NCI-H774 (cell line): ENCODE data around the gene ACTRT2.

Experiments
- DNase-seq: peaks from one replicate; lab custom pipeline; 2025; lab: John Stamatoyannopoulos, UW

ACTRT2 gene

DNA sequence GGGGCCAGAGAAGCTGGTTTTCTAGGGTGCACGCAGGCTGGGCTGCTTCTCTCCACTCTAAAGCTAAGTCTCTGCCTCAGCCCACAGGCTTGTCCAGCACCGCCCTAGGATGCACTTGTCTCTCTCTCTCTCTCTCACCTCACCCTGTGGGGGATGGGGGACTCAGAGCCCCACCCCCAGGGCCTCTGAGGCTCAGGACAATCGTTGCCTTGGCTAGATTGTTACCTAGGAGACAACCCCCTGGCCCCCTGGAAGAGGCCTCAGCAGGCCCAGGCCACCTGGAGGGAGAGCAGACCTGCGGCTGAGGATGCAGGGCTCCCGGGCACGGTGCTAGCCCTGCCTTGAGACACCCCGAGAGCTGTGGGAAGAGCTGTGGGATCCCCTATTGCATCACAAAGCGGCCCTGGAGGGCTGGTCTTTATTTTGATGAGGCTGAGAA, at the start of gene ACTRT2:
ACTRT2 (plus strand) TSS at position 235 of the 439 bp plus-strand sequence. CDS start 220 bp downstream, outside the sequence.
- DNase-seq = no peak

DNA sequence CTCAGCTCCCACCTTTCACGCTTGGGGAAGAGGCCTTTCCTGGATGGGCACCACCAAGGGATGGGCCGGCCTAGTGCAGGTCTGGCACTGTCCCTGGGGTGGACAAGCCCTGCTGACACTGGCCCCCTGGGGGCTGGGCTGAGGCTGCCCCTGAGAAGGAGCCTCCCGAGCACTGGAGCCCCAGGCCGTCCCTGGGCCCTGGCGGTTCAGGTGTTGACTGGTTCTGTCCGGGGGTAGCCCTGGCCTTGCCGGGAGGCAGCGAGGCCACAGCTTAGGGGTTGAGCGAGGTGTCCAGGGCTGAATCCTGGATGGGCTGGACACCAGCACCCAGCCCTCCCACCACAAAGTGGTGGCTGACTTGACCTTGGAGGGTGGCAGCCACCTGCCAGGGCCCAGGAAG, 49.7 kb upstream of the ACTRT2 start:
- no peak for DNase-seq

DNA sequence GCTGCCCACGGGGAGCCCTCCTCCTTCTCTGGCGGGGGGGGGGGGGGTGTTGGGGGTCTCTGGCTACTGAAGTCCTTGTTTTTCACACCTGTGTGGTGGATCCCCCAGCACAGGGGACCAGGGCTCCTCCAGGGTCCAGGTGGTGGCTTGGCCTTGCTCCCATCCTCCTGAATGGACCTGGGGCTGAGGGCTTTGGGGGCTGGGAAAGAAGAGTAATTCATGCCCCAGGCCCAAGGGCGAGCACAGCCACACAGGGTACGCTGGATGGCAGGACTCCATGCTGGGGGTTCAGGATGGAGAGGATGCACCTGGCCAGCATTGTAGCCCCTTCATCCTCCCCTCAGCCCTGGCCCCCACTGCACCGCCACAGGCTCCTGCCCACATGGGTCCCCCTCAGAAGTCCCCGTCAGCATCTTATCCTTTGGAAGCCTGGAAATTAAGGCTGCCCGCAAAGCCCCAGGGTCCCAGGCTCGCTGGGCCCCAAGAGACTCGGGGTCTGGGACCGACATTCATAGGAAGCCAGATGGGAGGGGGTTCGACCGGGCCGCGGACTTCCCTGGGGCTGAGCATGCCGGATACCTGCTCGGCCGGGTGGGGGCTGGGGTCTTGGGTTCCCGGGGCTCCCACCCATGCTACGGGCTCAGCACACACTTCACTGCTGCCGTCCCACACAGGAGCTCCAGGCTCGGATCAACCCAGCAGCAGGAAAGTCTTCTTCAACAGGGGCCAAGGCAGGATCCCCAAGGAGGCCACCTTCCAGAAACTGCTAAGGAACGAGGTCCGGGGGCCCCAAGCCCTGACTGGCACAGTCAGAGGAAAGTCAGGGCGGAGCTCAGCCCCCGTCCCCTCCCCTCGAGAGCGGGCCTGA, 49.0 kb upstream of the ACTRT2 start:
- no peak for DNase-seq

DNA sequence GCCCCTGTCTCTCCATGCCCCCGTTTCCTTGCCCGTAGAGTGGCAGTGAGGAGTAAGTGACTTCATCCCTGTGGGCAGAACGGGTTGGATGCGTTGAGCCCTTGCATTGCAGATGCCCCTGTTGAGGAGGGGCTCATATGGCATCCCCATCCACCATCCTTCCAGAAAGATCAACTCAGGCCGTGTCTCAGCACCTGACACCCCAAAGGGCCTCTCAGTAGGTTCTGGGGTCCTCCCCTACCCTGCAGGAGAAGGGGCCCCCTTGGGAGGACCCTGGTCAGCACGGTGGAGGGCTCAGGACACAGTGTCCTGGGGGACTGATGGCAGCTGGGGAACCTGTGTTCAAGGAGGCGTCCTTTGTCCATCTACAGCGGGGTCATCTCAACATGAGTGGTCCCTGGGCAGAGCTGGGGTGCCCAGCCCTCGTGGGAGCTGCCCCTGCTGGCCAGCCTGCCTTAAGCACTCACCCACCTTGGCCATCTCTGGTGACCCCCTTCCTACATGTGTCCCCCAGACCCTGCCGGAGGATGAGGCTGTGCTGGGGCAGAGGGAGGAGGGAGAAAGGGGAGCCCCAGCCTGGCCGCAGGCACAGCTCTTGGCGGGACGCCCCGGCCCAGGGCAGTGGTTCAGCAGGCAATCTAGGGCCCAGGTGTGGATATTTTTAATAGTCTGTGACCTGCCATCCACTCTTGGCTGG, 48.2 kb upstream of the ACTRT2 start:
- no peak for DNase-seq

DNA sequence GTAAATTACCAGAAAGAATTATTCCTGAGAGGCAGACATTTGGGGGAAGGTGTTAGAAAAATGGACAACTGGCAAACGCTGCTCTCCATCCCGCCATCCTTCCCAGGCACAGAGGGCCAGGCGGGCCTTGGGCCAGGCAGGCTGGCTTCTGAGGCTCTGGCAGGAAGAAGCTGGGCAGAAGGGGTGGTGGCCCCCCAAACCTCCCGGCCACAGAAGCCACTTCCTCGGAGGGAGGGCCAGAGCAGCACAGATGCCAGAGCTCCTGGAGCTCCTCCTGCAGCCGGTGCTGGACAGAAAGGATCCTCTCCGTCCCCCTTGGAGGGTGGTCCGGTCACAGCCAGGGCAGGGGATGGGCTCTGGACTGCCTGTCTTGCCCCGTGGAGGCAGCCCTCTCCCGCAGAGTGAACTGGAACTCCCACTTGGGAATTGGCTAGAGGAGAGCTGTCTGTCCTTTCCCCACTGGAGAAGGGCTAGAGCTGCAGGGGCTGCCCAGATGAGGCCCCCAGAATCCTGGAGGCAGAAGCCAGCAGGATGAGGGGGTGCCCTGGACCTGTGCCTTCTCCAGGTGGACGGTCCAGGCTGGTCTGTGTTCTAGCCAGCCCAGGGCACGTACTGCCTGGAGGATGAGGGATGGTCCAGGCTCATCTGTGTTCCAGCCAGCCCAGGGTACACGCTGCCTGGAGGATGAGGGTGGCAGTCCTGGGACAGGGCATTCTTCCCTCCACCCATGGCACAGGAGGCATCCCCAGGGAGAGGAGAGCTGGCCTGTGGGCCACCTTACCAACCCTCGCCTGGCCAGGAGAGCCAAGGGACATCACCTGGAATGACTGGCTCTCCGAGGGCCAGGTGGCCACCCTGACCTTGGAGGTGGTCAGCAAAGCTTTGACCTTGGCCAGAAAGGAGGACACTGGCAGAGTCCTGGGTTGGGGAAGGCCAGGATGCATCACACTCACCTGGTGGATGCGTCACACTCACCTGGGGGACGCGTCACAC, 47.4 kb upstream of the ACTRT2 start:
- no peak for DNase-seq

- no peak for DNase-seq
Measured at GRCh38 chr1:2974701-2975301, 46.5 kb upstream of the ACTRT2 start.

DNA sequence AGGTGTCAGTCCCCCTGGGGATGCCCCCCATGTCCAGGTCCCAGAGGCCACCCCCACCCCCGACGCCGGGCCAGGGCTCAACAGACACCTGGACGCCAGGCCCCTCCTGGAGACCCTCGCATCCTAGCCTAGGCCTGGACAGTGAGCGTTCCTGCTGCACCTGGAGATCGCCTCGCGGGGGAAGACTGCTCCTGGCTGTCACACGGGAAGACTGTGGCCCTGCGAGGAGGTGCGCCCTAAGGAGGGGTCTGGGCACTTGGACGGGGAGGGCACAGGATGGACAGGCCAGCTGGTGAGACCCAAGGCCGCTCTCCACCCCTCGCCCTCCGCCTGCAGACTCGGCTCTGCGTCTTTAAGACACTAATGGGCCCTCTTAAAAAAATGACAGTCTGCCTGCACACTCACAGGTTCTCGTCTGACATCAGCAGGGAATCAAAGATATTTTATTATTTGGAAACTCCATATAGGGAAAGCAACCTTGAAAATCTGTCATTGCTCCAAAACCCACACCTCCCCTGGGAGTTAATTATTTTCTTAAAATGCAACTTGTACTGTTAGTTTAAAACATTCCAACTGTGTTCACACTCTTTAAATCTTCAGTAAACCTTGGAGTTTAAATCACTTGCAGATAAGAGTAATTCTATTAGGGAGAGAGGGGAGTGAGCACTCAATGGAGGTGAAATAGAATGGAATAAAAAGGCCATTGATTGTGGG, 45.6 kb upstream of the ACTRT2 start:
- no peak for DNase-seq

DNA sequence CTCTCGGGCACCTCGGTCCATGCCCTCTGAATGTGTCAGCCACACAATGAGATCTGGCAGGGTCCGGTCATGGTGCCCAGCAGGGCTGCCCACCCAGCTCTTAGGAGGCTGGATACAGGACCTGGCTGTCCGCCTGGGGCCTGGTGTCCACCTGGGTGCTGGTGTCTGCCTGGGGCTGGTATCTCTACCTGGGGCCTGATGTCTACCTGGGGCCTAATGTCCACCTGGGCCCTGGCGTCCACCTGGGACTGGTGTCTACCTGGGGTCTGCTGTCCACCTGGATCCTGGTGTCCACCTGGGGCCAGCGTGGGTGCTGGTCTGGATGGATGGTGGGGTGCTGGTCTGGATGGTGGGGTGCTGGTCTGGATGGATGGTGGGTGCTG, 45.1 kb upstream of the ACTRT2 start:
- no peak for DNase-seq

- no peak for DNase-seq
Measured at GRCh38 chr1:2977886-2978611, 43.2 kb upstream of the ACTRT2 start.

DNA sequence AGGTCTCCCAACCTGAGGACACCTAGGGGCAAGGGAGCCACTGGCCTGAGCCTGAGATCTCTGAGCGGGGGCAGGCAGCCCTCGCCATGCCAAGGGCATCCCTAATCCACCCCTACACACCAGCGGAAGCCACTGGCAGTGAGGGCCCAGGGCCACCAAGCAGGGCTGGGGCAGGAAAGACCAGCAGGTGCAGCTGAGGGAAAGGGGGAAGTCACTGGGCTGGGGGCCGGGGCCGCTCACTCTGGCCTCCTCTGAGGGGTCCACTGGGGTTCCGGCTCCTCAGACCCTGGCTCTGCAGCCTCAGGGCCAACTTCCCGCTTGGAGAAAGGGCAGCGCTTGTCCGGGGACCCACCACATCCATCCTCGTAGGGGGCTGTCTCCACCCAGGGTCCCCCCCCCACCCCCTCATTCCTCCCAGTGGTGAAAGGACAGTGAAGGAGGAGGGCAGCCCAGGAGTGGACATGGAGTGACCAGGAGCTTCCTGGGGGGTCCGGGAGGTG, 42.5 kb upstream of the ACTRT2 start:
- no peak for DNase-seq

DNA sequence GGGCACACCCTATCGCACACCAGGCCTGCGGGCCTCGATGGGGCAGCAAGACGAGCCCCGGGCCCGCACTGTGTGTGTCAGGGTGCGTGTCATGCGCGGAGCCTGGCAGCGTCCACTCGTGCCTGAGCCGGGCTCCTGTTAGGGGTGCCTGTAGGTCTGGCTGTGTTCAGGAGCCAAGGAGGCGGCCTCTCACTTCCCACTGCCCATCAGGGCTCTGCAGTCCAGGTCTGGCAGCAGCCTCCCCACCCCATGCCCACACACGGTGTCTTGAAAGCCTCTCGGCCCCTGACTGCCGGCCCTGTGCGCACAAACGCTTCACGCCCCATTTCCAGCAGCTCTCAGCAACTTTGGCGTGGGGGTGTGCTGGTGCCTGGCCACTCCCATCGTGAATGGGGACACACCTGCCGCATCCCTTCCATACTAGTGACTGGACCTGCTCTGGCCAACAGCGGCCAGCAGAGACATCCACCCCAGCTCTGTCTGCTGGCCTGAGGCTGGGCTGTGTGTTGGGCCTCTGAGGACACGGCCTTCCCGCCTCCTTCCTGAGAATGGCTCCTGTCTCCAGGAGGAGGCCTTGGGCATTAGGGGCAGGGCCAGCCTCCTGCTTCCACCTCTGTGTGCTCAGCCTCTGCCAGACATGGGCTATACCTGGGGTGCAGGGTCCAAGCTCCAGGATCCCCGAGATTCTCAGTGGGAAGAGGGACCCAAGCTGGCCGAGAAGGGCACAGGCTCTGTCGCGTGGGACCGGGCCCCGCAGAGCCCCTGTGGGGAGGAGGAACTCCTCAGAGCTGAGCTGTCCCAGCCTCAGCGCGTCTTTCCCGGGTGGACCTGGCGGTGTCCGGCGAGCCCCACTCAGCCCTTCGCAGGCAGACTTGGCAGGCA, 41.8 kb upstream of the ACTRT2 start:
- no peak for DNase-seq

- DNase-seq = no peak
Measured at GRCh38 chr1:2980073-2980791, 41.0 kb upstream of the ACTRT2 start.

DNA sequence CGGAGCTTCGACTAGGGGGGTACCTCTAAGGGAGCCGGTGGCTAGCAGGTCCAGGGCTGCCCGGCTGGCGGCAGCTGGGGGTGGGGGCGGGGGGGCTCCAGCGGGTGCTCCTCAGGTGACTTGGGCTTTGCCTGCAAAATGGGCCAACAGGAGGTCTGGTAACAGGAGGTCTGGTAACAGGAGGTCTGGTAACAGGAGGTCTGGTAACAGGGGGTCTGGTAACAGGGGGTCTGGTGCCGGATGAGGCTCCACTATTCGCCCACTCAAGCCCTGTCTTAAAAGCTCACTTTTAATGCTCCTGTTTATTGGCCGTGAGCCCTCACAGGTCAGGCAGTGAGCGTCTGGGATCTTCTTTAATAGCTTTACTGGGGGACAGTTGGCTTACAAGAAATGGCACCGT, 40.4 kb upstream of the ACTRT2 start:
- DNase-seq = no peak

- DNase-seq = no peak
Measured at GRCh38 chr1:2981388-2981787, 39.9 kb upstream of the ACTRT2 start.

DNA sequence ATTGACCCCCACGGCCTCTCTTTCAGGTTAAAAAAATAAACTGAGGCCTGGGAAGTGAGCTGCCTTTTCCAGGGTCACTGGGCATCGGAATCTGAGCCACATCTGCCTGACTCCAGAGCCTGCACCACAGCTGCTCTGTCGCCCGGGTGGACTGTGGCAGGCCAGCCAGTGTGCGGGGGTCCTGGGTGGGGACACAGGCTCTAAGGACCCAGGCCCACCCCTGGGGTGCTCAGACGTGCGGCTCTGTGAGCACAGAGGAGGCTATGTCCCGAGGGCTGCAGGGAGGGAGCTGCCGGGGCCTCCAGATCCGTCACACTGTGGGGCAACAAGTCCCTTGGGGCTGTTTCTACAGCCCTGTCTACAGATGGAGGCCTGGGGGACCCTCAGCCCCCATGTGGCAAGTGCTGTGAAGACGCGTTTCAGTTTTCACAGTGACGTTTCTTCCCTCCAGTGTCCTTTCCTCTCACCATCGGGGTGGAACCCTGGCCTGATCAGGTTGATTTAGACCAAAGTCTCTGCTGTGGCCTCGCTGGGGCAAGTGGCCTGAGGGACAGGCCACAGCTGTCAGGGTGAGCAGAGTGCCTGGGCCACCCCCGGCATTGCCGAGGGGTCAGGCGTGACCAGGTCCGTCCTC, 39.2 kb upstream of the ACTRT2 start:
- DNase-seq = no peak

- no peak for DNase-seq
Measured at GRCh38 chr1:2982615-2983318, 38.5 kb upstream of the ACTRT2 start.

GRCh38 chr1:2983319-2983705, 38.0 kb upstream of the ACTRT2 start:
- no peak for DNase-seq
